HG03060 (cell line): ENCODE data around the gene AMIGO1.
A peak's percentile ranks its signal among the peaks of the same experiment; 100 is the strongest.

Experiments used
- ATAC-seq: cut with Tn5 transposase; IDR thresholded peaks from one replicate; pipeline ENCODE4 v1.9.1; 2021; ENCODE audit warnings: low read depth, moderate number of reproducible peaks; ENCODE audit not compliant: unreplicated experiment

Gene AMIGO1, protein sequence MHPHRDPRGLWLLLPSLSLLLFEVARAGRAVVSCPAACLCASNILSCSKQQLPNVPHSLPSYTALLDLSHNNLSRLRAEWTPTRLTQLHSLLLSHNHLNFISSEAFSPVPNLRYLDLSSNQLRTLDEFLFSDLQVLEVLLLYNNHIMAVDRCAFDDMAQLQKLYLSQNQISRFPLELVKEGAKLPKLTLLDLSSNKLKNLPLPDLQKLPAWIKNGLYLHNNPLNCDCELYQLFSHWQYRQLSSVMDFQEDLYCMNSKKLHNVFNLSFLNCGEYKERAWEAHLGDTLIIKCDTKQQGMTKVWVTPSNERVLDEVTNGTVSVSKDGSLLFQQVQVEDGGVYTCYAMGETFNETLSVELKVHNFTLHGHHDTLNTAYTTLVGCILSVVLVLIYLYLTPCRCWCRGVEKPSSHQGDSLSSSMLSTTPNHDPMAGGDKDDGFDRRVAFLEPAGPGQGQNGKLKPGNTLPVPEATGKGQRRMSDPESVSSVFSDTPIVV

DNA sequence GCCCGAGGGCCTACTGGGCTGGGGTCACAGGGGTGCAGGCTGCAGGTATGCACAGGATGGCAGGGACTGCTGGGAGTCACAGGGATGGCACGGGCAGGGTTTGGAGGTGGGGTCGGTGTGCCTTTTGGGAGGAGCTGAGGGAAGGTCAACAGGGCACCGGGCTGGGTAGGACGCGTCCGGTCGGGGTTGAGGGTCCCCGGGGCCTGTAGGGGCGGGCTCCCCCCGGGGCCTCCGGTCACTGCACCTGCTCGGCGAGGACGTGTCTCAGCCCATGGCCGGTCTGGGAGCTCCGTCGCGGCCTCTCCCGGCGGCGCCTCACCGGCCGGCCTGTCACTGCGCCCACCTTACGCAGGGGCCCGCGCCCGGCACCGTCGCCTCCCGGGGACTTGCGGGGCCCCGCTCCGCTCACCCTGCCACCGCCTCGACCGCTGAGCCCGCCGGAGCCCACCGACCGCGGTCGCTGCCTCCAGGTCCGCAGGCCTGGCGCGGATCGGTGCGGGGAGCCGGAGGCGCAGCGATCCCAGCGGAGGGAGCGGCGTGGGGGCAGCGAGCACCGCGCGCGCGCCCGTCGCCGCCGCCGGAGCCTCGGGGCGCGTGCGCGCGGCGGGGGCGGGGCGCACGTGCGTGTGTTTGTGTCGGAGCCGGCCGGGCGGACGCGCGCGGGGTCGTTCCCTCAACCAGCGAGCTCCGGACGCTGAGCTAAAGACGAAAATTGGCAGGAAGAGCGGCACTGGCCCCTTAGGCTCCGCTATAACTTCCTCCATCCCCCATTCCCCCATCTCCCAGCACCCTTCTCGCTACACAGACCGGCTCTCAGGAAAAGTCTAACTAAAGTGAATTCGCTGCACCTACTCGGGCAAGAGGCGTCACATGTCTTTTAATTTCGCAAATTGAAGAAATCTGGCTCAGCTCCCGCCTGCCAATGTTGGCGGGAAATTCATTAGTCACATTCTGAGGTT lies at the start of gene AMIGO1:
AMIGO1 (minus strand) TSS at position 552 of the 959 bp plus-strand sequence. CDS start 815 bp downstream, outside the sequence.
- ATAC-seq = no peak

DNA sequence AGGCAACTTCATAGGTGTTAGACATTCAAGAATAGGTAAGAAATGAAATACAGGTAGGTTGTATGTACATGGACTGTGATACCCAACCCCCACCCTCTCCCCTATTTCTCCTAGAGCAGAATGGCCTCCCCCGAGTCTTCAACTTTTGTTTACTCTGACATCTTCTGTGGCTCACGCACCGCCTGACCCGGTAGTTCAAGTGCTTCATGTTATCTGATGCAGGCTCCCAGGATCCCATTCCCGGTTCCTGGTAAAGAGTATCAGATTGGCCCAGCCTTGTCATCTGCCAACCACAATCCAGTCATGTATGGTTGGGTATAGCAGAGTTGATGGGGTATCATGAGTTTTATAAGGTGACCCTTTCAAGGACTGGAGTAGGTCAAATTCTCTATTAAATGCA lies 48.0 kb upstream of the AMIGO1 start:
- ATAC-seq = no peak

DNA sequence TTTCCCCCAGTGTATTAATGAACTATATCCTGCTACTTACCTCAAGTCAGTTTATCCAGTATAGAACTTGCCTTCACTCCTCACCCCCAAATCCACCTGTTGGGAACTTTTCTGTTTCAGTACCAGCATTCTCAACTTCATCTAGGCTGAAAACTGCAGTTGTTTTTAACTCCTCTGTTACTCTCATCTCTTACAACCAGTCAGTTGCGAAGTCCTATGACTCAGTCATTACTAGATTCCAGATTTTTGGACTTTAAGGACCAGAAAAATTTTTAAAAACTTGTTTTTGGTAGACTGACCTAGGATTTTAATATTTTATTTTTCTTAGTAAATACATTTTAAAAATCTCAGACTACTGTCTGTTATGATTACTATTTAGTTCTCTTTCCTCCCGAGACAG lies 47.0 kb upstream of the AMIGO1 start:
- ATAC-seq = no peak

DNA sequence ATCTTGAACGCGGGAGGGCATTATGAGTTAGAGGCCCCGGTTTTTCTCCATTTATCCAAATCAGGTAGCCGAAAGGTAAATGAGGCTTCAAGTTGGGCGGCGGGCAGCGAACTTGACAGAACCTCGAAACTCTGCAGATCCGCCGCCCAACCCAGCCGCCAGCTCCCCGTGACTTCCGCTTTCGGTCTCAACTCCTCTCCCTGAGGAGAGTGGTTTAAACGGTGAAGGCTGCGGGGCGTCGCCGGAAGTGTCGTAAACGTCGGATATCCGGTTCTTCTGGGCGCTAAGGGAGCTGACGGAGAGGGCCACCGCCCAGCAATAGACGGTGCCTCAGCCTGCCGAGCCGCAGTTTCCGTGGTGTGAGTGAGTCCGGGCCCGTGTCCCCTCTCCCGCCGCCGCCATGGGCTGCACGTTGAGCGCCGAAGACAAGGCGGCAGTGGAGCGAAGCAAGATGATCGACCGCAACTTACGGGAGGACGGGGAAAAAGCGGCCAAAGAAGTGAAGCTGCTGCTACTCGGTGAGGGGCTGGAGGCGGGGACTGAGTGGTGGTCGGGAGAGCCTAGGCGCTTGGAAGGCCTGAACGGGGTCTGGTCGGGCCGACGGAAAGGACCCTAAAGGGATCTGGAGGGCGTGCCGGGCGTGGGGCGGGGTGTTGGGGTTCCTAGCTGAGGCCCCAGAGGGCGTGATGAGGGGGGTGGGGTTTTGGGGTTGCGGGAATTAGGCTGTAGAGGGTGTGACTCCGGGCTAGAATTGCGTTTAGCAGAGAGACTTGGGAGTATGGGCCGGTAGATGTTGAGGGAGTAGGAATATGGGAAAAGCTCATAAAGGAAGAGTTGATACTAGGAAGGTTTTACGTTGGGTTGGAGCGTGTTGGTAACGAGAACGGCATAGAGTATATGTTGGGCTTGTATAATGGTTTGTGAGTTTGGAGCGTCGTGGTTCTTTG lies 39.1 kb upstream of the AMIGO1 start, which contains the start of gene GNAI3:
GNAI3 (plus strand) TSS at position 295 of the 947 bp plus-strand sequence; CDS start at position 401, 106 bp downstream.
- peak; percentile 80 for ATAC-seq

DNA sequence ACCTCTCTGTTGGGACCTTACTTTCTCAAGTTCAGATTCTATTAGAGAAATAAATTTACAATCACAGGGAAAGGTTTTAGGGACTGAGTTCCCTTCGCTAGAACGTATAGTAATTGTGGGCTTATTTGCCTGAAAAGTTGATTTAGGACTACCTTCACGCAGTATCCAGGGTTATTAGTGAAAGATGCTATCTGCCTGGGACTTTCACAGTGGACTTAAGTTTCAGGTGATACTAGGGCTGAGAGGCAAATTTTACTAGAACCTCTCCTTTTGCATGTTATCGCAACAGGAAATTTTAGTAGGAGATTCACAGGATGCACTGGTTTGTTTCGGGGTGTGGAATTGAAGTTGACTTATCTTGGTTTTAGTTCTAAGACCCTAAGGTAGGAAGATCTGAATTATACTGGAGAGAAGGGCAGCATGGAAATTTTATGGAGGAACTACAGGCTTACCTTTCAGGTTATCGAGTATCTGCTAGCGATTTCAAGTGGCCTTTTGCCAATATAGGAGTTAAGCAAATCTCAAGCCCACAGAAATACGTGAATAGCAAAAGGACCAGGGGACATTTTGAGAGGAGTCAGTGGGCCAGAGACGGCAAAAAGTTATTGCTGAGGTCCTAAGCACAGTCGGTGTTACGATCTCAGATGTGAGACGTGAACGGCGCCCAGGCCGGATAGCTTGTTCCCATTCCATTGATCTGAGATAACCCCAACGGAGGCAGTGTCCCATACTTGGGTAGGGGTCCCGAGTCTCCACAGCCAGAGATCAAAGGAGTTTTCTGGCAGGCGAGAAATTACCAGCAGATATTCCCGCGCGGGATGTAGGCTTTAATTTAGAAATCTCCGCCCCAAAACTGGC lies 38.2 kb upstream of the AMIGO1 start:
- ATAC-seq = peak; percentile 7

DNA sequence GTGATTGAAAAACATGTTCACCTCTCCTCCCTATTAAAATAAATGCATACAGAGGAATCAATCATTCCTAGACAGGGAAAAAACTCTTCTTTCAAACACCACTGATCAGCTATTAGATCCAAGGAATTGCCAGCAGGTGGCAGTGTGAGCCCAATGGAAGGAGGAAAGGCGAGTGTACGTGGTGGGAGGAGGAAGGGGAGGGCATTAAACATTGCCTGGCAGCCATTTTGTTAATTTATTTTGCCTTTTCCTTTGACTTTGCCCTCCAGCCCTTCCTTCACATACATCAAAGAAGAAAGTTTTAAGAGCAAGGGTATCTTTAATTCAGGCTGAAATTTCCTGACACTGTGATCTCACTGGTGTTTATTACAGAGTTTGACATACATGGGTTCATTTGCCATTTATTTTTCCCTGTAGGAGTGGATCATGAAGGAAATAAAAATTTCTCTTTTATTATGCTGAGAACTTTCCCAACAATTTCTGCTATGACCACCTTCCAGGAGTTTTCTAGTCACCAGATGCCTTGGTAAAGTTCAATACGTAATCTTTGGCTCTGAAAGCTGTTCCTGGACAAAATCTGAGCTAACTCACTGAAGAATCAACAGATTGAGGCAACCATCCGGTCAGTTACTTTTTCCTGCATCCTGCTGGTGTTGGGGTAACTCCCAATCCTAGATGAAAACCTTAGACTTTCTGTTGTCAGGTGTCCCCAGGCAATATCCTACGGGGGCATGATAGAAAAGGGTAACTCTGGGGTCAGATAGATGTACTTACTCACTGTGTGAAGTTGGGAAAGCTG lies 37.0 kb upstream of the AMIGO1 start:
- ATAC-seq = no peak

DNA sequence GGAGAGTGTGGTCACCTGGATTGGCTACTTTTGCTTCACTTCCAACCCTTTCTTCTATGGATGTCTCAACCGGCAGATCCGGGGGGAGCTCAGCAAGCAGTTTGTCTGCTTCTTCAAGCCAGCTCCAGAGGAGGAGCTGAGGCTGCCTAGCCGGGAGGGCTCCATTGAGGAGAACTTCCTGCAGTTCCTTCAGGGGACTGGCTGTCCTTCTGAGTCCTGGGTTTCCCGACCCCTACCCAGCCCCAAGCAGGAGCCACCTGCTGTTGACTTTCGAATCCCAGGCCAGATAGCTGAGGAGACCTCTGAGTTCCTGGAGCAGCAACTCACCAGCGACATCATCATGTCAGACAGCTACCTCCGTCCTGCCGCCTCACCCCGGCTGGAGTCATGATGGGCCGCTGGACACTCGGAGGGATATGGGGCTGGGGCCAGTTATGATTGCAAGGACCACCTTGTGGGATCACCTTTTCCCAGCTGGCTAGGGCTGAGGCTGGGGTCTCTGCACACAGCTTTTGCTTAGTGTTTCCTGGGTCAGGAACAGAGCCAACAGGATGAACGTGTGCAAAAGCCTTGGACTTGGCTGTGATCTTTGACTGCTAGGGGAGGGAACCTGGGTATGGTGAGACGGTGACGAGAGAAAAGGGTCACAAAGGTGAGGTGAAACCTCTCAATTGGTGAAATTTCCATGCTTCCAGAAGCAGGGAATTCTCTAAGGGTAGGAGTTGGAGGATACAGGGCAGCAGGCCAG lies 34.6 kb upstream of the AMIGO1 start:
- ATAC-seq = no peak

DNA sequence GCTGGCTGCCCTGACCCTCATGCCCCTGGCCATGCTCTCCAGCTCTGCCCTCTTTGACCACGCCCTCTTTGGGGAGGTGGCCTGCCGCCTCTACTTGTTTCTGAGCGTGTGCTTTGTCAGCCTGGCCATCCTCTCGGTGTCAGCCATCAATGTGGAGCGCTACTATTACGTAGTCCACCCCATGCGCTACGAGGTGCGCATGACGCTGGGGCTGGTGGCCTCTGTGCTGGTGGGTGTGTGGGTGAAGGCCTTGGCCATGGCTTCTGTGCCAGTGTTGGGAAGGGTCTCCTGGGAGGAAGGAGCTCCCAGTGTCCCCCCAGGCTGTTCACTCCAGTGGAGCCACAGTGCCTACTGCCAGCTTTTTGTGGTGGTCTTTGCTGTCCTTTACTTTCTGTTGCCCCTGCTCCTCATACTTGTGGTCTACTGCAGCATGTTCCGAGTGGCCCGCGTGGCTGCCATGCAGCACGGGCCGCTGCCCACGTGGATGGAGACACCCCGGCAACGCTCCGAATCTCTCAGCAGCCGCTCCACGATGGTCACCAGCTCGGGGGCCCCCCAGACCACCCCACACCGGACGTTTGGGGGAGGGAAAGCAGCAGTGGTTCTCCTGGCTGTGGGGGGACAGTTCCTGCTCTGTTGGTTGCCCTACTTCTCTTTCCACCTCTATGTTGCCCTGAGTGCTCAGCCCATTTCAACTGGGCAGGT lies 33.9 kb upstream of the AMIGO1 start:
- ATAC-seq = no peak

DNA sequence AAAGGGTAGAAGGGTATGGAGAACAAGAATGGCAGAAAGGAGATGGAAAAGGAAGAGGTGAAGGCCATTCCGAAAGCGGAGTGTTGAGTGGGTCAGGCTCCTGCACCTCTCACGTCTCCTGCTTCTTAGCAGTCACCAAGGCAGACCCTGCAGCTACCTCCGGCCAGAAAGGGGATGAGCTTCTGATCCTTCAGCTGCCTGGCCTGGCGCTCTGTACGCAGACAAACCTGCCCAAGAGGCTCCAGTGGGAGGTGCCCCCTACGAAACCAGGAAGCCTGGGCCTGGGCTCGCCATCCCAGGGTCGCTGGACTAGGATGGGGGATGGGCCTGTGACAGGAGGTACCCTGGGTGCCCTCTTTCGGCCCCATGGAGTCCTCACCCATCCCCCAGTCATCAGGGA lies 33.1 kb upstream of the AMIGO1 start:
- ATAC-seq = no peak

DNA sequence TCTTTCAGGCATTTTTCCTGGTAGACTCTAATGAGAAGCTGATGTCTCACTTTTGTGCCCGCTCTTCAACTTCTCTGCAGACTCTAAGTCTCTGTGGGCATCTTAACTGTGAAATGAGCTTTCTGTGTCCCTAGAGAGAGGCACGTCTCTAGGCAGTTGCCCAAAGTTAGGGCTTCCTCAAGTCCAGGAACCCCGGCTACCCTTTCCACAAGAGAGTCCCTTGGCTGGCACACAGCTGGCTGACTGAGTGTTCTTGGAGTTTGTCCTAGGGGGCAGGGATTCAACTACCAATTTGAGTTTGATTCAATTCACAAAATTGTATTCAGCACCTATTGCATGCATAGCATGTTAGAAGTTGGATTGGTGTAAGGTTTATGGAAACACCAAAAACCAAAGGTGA lies 31.6 kb upstream of the AMIGO1 start:
- ATAC-seq = no peak

DNA sequence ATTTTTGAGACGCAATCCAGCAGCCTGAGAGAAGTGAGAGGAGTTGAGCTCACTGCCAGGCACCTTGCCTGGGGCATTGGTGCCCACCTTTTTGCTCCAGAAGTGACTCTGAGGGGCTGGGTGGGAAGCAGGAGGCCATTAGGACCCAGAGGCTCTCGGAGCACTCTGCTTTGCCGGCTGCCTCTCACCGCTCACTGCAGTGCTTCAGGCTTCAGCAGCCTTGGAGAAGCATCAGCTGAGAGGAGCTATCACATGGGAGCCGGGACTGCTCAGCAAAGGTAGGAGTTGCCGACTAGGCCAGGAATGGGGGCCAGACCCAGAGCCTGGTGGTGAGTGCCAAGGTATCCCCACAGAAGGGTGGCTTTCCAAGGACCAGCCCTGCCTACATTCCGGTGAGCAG lies 30.1 kb upstream of the AMIGO1 start, which contains the start of gene GPR61:
GPR61 (plus strand) TSS at position 197 of the 400 bp plus-strand sequence. CDS start 3,151 bp downstream, outside the sequence.
- no peak for ATAC-seq

DNA sequence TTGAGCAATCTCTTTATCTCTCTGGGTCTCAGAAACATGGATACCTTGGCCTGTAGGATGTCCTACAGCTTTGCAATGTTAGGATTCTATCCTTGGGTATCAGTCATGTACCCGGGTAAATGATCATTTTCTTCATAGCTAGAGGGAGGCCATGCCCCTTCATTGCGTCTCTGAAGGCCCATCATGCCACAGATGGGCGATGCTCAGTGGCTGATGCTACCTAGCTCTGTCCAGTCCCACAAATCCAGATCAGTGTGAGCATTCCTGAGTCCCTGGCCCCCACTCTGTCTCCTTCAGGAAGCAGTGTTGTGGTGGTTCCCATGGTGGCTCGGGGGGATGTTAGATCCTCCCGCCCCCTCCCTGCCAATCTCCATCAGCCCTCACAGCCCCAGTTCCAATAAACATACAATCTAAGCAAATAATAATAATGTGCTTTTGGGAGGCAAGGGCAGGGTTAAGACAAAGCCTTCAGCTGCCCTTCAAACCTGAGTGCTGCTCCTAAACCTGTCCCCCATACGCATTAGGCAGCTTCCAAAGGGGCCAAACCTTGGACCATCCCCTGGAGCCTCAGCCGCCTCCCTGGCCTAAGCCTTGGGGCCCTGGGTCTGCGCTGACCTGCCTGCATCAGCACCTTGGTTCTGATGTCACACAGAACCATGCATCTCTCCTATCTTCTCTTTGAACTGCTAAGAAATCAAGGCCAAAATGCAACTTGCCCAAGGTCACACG lies 29.5 kb upstream of the AMIGO1 start:
- no peak for ATAC-seq

DNA sequence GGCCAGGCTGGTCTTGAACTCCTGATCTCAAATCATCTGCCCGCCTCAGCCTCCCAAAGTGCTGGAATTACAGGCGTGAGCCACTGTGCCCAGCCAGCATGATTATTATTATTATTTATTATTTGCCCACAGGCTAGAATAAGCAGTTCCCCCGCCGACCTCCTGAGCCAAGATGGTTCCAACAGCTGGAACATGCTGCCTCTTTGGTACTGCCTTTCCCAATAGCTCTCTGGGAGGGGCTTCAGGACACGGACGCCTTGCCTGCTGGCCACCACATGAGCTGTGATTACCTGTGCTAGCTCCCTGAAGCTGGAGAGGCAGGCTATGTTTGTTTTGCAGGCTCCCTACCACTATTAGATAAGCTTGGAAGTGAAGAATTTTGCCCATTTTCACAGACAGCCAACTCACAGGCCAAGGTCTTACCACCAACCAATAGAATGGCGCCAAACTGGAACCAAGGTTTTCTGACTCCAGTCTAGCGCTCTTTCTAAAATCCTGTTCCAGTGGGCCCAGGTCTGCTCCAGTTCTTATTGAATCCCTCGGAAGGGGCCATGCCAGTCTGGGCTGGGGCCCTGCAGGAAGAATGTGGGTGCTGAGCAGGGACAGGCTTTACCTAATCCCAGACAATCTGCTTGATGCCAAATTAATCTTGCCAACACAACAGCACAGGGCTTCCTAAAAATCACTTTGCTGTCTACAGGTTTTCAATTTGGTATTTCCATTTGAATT lies 28.1 kb upstream of the AMIGO1 start:
- no peak for ATAC-seq

DNA sequence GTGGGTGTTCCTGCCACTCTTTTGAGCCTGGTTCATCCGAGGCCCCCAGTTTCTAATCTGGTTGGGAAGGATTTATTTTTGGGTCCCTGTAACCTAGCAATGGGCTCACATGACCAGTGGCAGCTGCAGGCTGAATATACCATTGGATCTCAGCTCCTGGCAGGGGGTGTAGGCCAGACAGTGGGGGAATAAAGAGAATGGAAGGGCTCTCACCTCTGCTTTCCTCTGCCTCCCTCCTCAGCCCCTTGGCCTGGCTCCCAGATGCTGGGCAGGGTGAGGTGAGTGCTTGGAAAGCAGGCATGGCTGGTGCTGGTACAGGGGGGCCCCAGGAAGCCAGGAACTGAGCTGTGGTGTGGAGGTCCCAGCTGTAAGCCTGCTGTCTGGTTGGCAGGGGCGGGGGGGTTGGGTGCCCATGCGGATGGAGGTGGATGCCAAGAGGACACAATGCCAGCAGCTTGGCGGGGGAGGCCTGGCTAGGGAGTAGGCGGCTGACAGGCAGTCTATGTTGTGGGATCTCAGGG lies 26.5 kb upstream of the AMIGO1 start:
- no peak for ATAC-seq

DNA sequence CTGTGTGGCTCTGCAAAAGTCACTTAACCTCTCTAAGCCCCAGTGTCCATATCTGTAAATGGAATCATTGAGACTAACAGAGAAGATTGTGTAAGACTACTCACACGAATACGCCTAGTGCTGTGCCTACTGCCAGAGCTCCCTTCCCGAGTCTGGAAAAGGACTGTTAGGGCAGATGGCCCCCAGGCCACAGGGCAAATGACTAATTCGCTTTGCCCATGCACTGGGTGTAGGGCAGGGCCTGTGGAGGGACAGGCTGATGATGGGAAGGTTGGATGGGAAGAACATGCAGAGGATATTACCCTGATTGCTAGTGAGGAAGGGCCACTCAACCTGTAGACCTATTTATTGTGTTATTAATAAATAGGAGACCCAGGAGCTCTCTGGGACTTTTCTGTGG lies 26.0 kb upstream of the AMIGO1 start:
- no peak for ATAC-seq
